Mucosa of stomach (tissue), 1 donor: Measurements from ENCODE around the gene BRIP1.

Source experiments
- H3K27me3 ChIP-seq: one replicate; pipeline ENCODE4 v1.7.0; 2013; ENCODE audit warnings: mild to moderate bottlenecking, low read length; ENCODE audit not compliant: control insufficient read depth, insufficient read depth
- H3K36me3 ChIP-seq: one replicate; pipeline ENCODE4 v1.7.0; 2013; ENCODE audit warnings: low read length; ENCODE audit not compliant: control insufficient read depth, insufficient read depth
- H3K4me1 ChIP-seq: one replicate; pipeline ENCODE4 v1.7.0; 2013; ENCODE audit warnings: mild to moderate bottlenecking, low read length; ENCODE audit not compliant: control insufficient read depth, insufficient read depth
- H3K4me3 ChIP-seq: one replicate; pipeline ENCODE4 v1.7.0; 2013; ENCODE audit warnings: low read length
- H3K9ac ChIP-seq: one replicate; pipeline ENCODE4 v1.7.0; 2013; ENCODE audit warnings: mild to moderate bottlenecking, low read length, moderate library complexity
- H3K9me3 ChIP-seq: one replicate; pipeline ENCODE4 v1.7.0; 2013; ENCODE audit warnings: mild to moderate bottlenecking, low read length, moderate library complexity; ENCODE audit not compliant: control insufficient read depth
- donor health status: Pancreatic carcinoma.

BRIP1 gene

DNA sequence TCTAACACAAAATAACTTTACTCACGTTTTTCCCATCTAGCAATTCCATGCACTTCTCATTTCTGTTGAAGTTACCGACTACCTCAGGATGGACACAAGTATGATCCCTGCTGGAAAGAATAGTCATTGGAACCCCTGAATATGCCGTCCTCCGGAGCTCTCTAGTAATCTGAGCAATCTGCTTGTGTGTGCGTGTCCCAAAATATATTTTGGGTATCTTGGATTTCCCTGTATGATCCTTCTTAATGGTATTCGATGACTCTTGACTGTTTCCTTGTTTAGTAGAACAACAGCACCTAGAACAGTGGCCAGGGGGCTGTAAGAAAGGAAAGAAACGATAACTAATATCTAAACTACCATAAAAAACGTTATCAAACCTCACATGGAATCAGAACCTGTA, 54.9 kb downstream of the BRIP1 start:
- H3K36me3 ChIP-seq: no peaks in the 10 kb centered on the region
- H3K4me3 ChIP-seq: no peak overlapping the region

DNA sequence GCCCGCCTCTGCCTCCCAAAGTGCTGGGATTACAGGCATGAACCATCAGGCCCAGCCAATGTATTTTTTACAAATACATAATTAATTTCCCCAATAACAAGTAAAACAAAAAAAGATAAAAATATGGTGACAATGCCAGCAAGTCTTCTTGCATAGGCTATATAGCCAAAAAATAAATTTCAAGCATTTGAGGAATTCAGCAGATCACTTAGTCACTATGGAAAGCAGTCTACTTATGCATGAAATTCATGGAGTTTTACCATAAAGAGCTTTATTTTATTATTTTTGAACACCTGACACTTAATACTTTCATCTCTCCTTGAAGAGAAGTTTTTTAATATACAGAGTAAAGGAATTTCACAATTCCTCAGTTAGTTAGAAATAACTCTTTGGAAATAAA, 56.4 kb downstream of the BRIP1 start:
- Histone ChIP-seq H3K9ac (no peak overlapping the region), H3K36me3 (no peaks in the 10 kb centered on the region), H3K4me3 (no peak overlapping the region), H3K4me1 (no peaks in the 10 kb centered on the region), H3K27me3 (no peaks in the 10 kb centered on the region), H3K9me3 (no peaks in the 10 kb centered on the region)

More for the DNA sequence above, 54.9 kb downstream of the BRIP1 start:
- Histone ChIP-seq H3K9ac (no peak overlapping the region), H3K9me3 (no peaks in the 10 kb centered on the region), H3K4me1 (no peaks in the 10 kb centered on the region), H3K27me3 (no peaks in the 10 kb centered on the region)

DNA sequence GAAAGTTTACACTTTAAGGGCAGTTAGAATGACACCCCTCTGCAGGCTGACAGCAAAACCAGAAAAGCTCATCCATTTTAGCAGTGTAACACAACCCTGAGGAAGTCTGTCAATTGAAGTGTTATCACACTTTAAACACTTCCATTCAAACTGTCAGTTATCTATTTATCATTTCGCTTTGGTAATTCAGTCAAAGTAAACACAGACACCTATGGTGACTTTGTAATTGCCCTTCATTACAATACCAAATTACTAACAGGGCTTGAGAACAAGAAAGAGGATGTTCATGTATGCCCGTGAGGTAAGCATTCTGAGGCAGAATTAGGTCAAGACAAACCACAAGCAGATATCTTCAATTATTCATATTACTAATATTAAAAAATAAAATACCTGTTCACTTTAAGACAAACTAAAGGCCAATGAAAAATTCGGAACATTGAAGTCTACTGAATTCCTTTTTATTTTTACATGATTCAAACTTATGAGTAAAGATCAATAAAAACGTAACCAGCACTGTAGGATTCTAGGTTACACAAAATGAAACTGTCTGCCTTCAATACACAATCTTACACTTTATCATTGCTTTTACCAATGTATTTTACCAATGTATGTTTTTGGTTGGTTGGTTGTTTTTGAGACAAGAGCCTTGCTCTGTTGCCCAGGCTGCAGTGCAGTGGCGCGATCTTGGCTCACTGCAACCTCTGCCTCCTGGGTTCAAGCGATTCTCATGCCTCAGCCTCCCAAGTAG, 57.1 kb downstream of the BRIP1 start:
- Histone ChIP-seq H3K36me3 (no peaks in the 10 kb centered on the region), H3K4me1 (no peaks in the 10 kb centered on the region), H3K4me3 (no peak overlapping the region), H3K9me3 (no peaks in the 10 kb centered on the region), H3K9ac (no peak overlapping the region), H3K27me3 (no peaks in the 10 kb centered on the region)

DNA sequence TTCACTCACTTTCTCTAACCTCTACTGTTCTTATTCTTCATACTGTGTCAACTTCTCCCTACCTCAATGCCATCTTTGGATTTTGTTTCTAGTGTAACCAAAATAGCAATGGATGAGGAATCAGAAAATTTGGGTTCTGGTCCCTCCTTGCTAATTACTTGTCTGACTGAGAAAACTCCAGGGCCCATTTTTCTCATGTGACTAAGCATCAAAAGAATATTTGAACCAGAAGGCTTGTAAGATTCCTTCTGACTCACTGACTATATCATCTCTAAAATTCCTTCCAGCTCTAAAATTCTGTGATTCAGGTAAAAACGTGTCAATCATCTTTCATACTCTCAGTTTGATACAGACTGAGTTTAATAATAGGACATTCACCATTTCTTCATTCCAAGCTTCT, 57.9 kb downstream of the BRIP1 start:
- Histone ChIP-seq H3K36me3 (no peaks in the 10 kb centered on the region), H3K9ac (no peak overlapping the region), H3K9me3 (no peaks in the 10 kb centered on the region), H3K4me3 (no peak overlapping the region), H3K4me1 (no peaks in the 10 kb centered on the region), H3K27me3 (no peaks in the 10 kb centered on the region)

DNA sequence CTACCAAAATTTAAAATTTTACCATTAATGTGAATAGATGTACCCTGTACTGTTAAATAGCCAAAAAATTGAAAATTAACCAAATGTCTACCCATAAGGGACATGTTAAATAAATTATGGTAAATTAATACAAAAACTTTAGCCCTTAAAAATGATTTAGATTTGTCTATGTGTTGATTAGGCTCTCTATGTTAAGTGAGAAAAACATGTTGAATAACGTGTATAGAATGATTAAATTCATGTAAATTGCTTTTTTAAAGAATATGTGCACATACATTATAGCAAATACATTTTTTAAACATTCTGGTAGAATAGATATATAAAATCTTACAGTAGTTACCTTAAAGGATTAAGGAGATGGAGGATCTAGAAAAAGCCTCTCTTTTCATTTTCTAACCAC, 59.5 kb downstream of the BRIP1 start:
- H3K27me3 ChIP-seq: no peaks in the 10 kb centered on the region
- H3K9ac ChIP-seq: no peak overlapping the region
- H3K4me3 ChIP-seq: no peak overlapping the region
- H3K9me3 ChIP-seq: no peaks in the 10 kb centered on the region
- H3K36me3 ChIP-seq: no peaks in the 10 kb centered on the region
- no peaks in the 10 kb centered on the region for H3K4me1 ChIP-seq

DNA sequence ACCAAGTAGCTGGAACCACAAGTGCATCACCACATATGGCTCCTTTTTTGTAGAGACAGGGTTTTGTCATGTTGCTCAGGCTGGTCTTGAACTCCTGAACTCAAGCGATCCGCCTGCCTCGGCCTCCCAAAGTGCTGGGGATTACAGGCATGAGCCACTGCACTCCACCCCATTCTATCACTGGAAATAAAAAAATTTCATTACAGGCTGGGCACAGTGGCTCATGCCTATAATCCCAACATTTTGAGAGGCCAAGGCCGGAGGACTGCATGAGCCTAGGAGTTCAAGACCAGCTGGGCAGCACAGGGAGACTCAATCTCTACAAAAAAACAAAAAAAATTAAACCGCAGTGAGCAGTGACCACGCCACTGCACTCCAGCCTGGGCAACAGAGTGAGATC, 60.1 kb downstream of the BRIP1 start:
- H3K36me3 ChIP-seq: no peaks in the 10 kb centered on the region
- no peaks in the 10 kb centered on the region for H3K27me3 ChIP-seq
- no peak overlapping the region for H3K4me3 ChIP-seq
- no peaks in the 10 kb centered on the region for H3K4me1 ChIP-seq
- no peak overlapping the region for H3K9ac ChIP-seq
- no peaks in the 10 kb centered on the region for H3K9me3 ChIP-seq

DNA sequence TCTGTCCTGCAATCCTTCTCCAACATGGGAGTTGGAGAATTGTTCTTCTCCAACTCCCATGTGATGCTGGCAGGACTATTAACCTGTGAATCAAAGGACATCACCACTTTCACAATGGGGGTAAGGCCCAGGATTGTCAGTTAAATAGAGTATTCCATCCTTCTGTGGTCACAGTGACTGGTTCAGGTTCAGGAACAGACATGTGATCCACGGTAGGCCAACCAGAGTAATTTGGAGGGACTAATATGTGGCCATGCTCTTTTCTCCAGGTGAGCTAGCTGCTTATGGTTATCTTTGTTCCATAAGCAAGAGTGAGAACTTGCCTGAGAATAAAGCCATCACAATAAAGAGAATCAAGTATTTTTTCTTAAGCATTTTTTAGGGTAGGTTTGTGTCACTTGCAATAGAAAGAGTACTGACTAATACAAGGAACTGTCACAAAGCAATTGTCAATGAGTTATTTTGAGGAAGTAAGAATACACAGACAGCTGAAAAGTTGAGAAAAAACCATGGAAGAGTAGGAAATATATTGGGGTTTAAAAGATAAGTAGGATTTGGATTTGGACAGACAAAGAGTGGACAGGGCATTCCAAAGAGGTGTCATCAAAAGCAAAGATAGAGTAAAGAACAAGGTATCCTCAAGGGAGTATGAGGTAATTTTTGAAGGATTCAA, 63.4 kb downstream of the BRIP1 start:
- H3K27me3 ChIP-seq: no peaks in the 10 kb centered on the region
- H3K4me1 ChIP-seq: no peaks in the 10 kb centered on the region
- no peak overlapping the region for H3K9ac ChIP-seq
- no peak overlapping the region for H3K4me3 ChIP-seq
- no peaks in the 10 kb centered on the region for H3K36me3 ChIP-seq
- no peaks in the 10 kb centered on the region for H3K9me3 ChIP-seq

DNA sequence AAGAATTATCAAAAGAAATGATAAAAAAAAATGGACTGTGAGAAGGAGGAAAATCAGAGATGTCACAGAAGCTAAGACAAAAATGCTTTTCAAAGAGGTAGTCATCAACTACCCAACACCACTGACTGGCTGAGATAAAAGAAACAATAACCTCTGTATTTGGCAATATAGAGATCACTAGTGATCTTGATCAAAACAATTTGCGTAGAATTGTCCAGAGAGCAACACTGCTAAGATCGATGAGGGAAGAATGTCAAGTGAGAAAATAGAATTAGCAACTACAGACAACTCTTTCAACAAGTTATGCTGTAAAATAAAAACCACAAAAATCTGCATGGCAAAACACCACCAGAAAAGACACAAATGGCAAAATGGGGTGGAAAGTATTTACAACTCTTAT, 66.0 kb downstream of the BRIP1 start:
- Histone ChIP-seq H3K27me3 (no peaks in the 10 kb centered on the region), H3K4me3 (no peak overlapping the region), H3K36me3 (no peaks in the 10 kb centered on the region), H3K9me3 (no peaks in the 10 kb centered on the region), H3K4me1 (no peaks in the 10 kb centered on the region), H3K9ac (no peak overlapping the region)

DNA sequence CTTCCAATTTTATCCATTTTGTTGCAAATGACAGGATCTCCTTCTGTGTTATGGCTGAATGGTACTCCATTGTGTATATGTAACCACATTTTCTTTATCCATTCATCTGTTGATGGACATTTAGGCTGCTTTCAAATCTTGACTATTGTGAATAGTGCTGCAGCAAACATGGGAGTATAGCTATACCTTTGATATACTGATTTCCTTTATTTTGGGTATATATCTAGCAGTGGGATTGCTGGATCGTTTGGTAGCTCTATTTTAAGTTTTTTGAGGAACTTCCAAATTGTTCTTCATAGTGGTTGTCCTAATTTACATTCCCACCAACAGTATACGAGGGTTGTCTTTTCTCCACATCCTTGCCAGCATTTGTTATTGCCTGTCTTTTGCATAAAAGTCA, 67.8 kb downstream of the BRIP1 start:
- H3K27me3 ChIP-seq: no peaks in the 10 kb centered on the region
- no peaks in the 10 kb centered on the region for H3K36me3 ChIP-seq
- no peaks in the 10 kb centered on the region for H3K9me3 ChIP-seq
- H3K4me3 ChIP-seq: no peak overlapping the region
- no peaks in the 10 kb centered on the region for H3K4me1 ChIP-seq
- no peak overlapping the region for H3K9ac ChIP-seq

DNA sequence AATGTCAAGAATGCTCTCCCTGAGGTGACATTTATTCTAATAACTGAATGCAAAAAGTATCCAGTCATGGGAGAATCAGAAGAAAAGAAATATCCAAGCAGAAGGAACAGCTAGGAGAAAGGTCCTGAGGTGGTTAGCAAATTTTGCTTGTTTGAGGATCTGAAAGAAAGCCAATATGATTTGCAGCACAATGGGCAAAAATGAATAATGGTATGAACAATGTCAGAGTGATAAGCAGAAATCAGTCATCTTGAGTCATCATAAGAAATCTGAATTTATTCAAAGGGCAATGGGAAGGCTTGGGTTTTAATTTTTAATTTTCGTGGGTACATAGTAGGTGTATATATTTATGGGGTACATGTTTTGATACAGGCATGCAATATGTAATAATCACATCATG, 68.5 kb downstream of the BRIP1 start:
- H3K4me3 ChIP-seq: no peak overlapping the region
- no peaks in the 10 kb centered on the region for H3K4me1 ChIP-seq
- no peaks in the 10 kb centered on the region for H3K27me3 ChIP-seq
- H3K9ac ChIP-seq: no peak overlapping the region
- H3K9me3 ChIP-seq: no peaks in the 10 kb centered on the region
- H3K36me3 ChIP-seq: no peaks in the 10 kb centered on the region

DNA sequence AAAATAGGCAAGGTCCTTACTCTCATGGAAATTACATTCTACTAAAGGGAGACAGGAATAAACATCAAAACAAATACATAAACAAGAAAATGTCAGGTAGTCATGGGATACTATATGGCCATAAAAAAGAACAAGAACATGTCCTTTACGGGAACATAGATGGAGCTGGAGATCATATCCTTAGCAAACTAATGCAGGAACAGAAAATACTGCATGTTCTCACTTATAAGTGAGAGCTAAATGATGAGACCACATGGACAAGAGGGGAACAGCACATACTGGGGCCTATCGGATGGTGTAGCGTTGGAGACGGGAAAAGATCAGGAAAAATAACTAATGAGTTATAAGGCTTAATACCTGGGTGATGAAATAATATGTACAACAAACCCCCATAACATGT, 69.1 kb downstream of the BRIP1 start:
- Histone ChIP-seq H3K9ac (no peak overlapping the region), H3K36me3 (no peaks in the 10 kb centered on the region), H3K27me3 (no peaks in the 10 kb centered on the region), H3K9me3 (no peaks in the 10 kb centered on the region), H3K4me3 (no peak overlapping the region), H3K4me1 (no peaks in the 10 kb centered on the region)

DNA sequence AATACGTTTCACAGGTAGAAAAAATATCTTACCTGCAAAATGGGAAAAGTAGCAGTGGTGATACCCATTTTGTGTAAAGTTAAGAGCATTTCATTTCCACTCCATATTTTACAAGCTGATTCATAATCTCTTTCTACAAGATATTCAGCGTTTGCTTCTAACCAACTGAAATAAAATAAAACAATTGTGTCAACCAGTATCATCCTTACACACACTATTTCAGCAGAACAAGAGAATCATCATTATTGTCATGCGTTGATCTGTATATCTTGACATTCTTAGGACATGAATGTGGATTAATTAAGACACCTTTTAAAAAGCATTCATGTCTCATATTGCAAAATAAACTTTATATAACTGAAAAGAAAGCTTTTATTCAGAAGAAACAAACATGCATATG, 69.8 kb downstream of the BRIP1 start:
- no peaks in the 10 kb centered on the region for H3K27me3 ChIP-seq
- H3K36me3 ChIP-seq: no peaks in the 10 kb centered on the region
- no peak overlapping the region for H3K9ac ChIP-seq
- H3K4me3 ChIP-seq: no peak overlapping the region
- no peaks in the 10 kb centered on the region for H3K9me3 ChIP-seq
- H3K4me1 ChIP-seq: no peaks in the 10 kb centered on the region
